Measurements from ENCODE around the gene GBP5. TPM values are rescaled to one million over a fixed set of nuclear protein-coding genes. Genes with fewer than 3 reads are reported as not detected.
"Not testable (repeated sequence)": the region's sequence is repeated elsewhere in the genome, so short reads cannot be mapped to it uniquely, and the experiment has no call there.

Gene GBP5, protein sequence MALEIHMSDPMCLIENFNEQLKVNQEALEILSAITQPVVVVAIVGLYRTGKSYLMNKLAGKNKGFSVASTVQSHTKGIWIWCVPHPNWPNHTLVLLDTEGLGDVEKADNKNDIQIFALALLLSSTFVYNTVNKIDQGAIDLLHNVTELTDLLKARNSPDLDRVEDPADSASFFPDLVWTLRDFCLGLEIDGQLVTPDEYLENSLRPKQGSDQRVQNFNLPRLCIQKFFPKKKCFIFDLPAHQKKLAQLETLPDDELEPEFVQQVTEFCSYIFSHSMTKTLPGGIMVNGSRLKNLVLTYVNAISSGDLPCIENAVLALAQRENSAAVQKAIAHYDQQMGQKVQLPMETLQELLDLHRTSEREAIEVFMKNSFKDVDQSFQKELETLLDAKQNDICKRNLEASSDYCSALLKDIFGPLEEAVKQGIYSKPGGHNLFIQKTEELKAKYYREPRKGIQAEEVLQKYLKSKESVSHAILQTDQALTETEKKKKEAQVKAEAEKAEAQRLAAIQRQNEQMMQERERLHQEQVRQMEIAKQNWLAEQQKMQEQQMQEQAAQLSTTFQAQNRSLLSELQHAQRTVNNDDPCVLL
- total RNA-seq: 100 to 1,000 TPM; 279 to 362 TPM

DNA sequence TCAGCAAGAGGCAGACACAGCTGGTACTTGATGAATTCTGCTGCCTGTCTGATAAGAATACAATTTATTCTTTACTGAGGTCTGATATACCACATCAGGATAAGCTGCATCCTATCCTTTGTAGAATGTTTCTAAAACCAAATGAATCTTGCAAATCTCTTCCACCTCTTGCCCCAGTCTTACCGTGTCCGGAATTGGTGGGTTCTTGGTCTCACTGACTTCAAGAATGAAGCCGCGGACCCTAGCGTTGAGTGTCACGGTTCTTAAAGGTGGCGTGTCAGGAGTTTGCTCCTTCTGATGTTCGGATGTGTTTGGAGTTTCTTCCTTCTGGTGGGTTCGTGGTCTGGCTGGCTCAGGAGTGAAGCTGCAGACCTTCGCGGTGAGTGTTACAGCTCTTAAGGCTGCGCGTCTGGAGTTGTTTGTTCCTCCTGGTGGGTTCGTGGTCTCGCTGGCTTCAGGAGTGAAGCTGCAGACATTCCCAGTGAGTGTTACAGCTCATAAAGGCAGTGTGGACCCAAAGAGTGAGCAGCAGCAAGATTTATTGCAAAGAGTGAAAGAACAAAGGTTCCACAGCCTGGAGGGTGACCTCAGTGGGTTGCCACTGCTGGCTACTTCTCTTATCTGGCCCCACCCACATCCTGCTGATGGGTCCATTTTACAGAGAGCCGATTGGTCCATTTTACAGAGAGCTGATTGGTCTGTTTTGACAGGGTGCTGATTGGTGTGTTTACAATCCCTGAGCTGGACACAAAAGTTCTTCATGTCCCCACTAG lies at the start of gene GBP5:
Gene GBP5, minus strand, starts transcription at position 592 of the 773 bp plus-strand sequence. CDS start 3,305 bp downstream, outside the sequence.
- ATAC-seq (peak; percentile 81), DNase-seq (peak; percentile 92)
- Mint-ChIP-seq H3K36me3 (peaks cover 53% of the 10 kb centered on the region), H3K27ac (peak within 1 kb of the TSS; percentile 95), H3K4me3 (peak within 1 kb of the TSS; percentile 98), H3K4me1 (peaks cover 64% of the 10 kb centered on the region)
- not testable (repeated sequence) for H3K9me3 Mint-ChIP-seq (ENCODE audit: low read depth); H3K27me3 Mint-ChIP-seq
- CTCF ChIA-PET: interaction anchor here (0.8 to 8.9 kb wide), 13 partner anchors 9 to 287 kb away, joined by 3 to 97 read pairs (median 3); partner anchors contain the start of genes GBP4 and GBP6

GRCh38 chr1:89322402-89322801 lies 49.7 kb upstream of the GBP5 start:
- Mint-ChIP-seq H3K9me3 (ENCODE audit: low read depth) (peaks cover 33% of the 10 kb centered on the region), H3K27ac (no peak overlapping the region), H3K36me3 (peaks cover 59% of the 10 kb centered on the region), H3K27me3 (no peaks in the 10 kb centered on the region), H3K4me3 (no peak overlapping the region), H3K4me1 (no peaks in the 10 kb centered on the region)
- ATAC-seq: no peak
- DNase-seq: no peak
- CTCF ChIA-PET: no interaction called here

- H3K4me1 Mint-ChIP-seq: peaks cover 39% of the 10 kb centered on the region
- ATAC-seq (no peak), DNase-seq (no peak)
- peaks cover 66% of the 10 kb centered on the region for H3K36me3 Mint-ChIP-seq
- H3K27me3 Mint-ChIP-seq: no peaks in the 10 kb centered on the region
- CTCF ChIA-PET: no interaction called here
- no peak overlapping the region for H3K4me3 Mint-ChIP-seq
- H3K9me3 Mint-ChIP-seq (ENCODE audit: low read depth): peaks cover 27% of the 10 kb centered on the region
- no peak overlapping the region for H3K27ac Mint-ChIP-seq
Measured at GRCh38 chr1:89312572-89312971, 39.9 kb upstream of the GBP5 start.

- Mint-ChIP-seq H3K27me3 (no peaks in the 10 kb centered on the region), H3K4me3 (no peak overlapping the region), H3K9me3 (ENCODE audit: low read depth) (peaks cover 21% of the 10 kb centered on the region), H3K4me1 (peaks cover 39% of the 10 kb centered on the region), H3K27ac (peak overlapping the region; percentile 99), H3K36me3 (peaks cover 65% of the 10 kb centered on the region)
- ATAC-seq (no peak), DNase-seq (no peak)
- CTCF ChIA-PET: interaction anchor here (0.7 to 4.1 kb wide), 3 partner anchors 16 to 47 kb away, joined by 3 to 24 read pairs (median 16); no protein-coding TSS in a partner anchor
Measured at GRCh38 chr1:89311757-89312156, 39.1 kb upstream of the GBP5 start.

DNA sequence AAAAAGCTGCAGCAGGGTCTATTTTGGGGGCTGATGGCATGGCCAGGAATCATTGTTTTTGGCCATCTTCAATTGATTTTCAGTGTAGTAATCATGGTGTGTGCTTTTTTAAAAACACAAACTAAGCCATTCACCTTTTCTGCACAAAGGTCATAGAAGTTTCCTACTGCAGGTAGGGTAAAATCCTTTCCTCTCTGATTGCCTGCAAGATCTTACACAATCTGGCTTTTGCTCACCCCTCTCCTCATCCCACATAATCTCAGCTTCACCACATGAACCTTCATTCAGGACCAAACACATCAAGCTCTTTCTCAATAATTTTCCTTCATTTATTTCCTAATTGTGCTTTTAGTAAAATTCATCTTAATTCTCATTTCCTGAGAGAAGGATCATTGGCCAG lies 38.3 kb upstream of the GBP5 start:
- ATAC-seq (peak; percentile 18), DNase-seq (no peak)
- peak overlapping the region; percentile 11 for H3K4me3 Mint-ChIP-seq
- peaks cover 20% of the 10 kb centered on the region for H3K9me3 Mint-ChIP-seq (ENCODE audit: low read depth)
- CTCF ChIA-PET: interaction anchor here (1.0 to 4.1 kb wide), 8 partner anchors 11 to 113 kb away, joined by 3 to 24 read pairs (median 7); no protein-coding TSS in a partner anchor
- H3K4me1 Mint-ChIP-seq: peaks cover 42% of the 10 kb centered on the region
- H3K27me3 Mint-ChIP-seq: no peaks in the 10 kb centered on the region
- H3K36me3 Mint-ChIP-seq: peaks cover 59% of the 10 kb centered on the region
- H3K27ac Mint-ChIP-seq: peak overlapping the region; percentile 99

DNA sequence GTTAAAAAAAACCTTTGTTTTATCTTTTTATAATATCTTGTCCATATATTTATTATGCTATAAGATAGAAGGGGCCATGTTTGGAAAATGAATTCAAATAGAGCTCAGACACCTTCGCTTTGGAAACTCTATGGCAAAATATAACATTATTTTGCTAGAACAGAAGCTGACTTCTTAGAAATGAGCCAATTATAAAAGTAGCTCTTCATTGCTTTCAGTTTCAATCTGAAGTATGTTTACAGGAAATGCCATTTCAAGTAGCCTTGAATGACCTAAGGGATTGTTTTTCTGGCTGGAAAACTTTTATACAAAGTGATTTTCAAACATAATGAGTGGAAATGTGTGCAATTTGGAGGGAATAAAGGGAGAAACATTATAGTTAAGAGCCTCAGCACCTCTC lies 37.8 kb upstream of the GBP5 start:
- Mint-ChIP-seq H3K27me3 (no peaks in the 10 kb centered on the region), H3K4me3 (peak overlapping the region; percentile 42), H3K9me3 (ENCODE audit: low read depth) (peaks cover 20% of the 10 kb centered on the region), H3K36me3 (peaks cover 59% of the 10 kb centered on the region), H3K27ac (peak overlapping the region; percentile 99), H3K4me1 (peaks cover 43% of the 10 kb centered on the region)
- DNase-seq (no peak), ATAC-seq (peak; percentile 88)
- CTCF ChIA-PET: interaction anchor here (1.0 to 4.1 kb wide), 8 partner anchors 11 to 113 kb away, joined by 3 to 24 read pairs (median 7); no protein-coding TSS in a partner anchor

DNA sequence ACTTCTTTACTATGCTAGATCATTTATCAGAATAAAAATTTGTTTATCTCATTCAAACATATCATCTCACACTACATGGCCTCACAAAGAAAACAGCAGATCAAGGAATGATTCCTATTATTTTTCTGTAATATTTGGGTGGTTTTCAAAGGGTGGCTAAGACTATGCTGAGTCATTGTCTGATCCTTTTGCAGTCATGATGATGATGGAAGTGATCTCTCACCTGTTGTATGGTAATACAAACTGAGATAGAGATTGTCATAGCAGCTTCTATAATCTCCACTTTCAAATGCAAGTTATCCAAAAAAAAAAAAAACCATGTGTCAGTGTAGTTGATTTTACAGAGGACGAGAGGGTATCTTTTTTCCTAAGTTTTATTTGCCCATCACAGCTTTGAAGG lies 37.2 kb upstream of the GBP5 start:
- Mint-ChIP-seq H3K9me3 (ENCODE audit: low read depth) (peaks cover 18% of the 10 kb centered on the region), H3K4me1 (peaks cover 43% of the 10 kb centered on the region), H3K4me3 (no peak overlapping the region), H3K27ac (peak overlapping the region; percentile 99), H3K36me3 (peaks cover 58% of the 10 kb centered on the region), H3K27me3 (no peaks in the 10 kb centered on the region)
- DNase-seq (no peak), ATAC-seq (peak; percentile 35)
- CTCF ChIA-PET: interaction anchor here (1.0 to 4.1 kb wide), 8 partner anchors 10 to 112 kb away, joined by 3 to 24 read pairs (median 7); no protein-coding TSS in a partner anchor

DNA sequence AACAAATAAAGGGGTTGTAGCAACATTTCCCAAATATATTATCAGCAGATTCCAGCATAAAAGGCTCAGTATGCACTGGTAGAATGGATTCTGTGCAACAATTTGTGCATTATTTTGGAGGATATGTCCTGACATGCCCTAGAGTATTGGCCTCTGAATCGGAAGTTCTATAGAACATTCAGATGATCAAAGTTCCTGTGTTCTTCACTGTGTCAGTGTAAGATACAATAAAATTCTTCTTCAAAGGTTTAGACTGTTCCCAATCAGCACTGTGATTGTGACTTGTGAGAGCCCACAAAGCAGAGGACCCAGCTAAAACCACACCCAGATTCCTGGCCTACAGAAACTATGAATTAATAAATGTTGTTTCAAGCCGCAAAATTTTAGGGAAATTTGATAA lies 33.6 kb upstream of the GBP5 start:
- Mint-ChIP-seq H3K27me3 (no peaks in the 10 kb centered on the region), H3K9me3 (ENCODE audit: low read depth) (peaks cover 7% of the 10 kb centered on the region), H3K27ac (no peak overlapping the region), H3K4me3 (no peak overlapping the region), H3K4me1 (peaks cover 36% of the 10 kb centered on the region), H3K36me3 (peaks cover 44% of the 10 kb centered on the region)
- CTCF ChIA-PET: interaction anchor here (1.1 kb wide), 1 partner anchor 10 kb away, joined by 3 read pairs; no protein-coding TSS in a partner anchor
- DNase-seq (no peak), ATAC-seq (no peak)

- DNase-seq: no peak
- H3K36me3 Mint-ChIP-seq: peaks cover 43% of the 10 kb centered on the region
- no peak for ATAC-seq
- H3K27ac Mint-ChIP-seq: no peak overlapping the region
- peaks cover 9% of the 10 kb centered on the region for H3K9me3 Mint-ChIP-seq (ENCODE audit: low read depth)
- H3K4me3 Mint-ChIP-seq: no peak overlapping the region
- H3K27me3 Mint-ChIP-seq: no peaks in the 10 kb centered on the region
- peaks cover 30% of the 10 kb centered on the region for H3K4me1 Mint-ChIP-seq
- CTCF ChIA-PET: interaction anchor here (1.1 kb wide), 1 partner anchor 11 kb away, joined by 3 read pairs; no protein-coding TSS in a partner anchor
Measured at GRCh38 chr1:89305493-89305892, 32.8 kb upstream of the GBP5 start.

- H3K27ac Mint-ChIP-seq: no peak overlapping the region
- H3K36me3 Mint-ChIP-seq: peaks cover 37% of the 10 kb centered on the region
- H3K9me3 Mint-ChIP-seq (ENCODE audit: low read depth): peaks cover 9% of the 10 kb centered on the region
- ATAC-seq (no peak), DNase-seq (no peak)
- no peak overlapping the region for H3K4me3 Mint-ChIP-seq
- no peaks in the 10 kb centered on the region for H3K27me3 Mint-ChIP-seq
- H3K4me1 Mint-ChIP-seq: peaks cover 29% of the 10 kb centered on the region
- CTCF ChIA-PET: interaction anchor here (1.1 kb wide), 1 partner anchor 12 kb away, joined by 3 read pairs; no protein-coding TSS in a partner anchor
Measured at GRCh38 chr1:89304572-89305230, 32.0 kb upstream of the GBP5 start.

DNA sequence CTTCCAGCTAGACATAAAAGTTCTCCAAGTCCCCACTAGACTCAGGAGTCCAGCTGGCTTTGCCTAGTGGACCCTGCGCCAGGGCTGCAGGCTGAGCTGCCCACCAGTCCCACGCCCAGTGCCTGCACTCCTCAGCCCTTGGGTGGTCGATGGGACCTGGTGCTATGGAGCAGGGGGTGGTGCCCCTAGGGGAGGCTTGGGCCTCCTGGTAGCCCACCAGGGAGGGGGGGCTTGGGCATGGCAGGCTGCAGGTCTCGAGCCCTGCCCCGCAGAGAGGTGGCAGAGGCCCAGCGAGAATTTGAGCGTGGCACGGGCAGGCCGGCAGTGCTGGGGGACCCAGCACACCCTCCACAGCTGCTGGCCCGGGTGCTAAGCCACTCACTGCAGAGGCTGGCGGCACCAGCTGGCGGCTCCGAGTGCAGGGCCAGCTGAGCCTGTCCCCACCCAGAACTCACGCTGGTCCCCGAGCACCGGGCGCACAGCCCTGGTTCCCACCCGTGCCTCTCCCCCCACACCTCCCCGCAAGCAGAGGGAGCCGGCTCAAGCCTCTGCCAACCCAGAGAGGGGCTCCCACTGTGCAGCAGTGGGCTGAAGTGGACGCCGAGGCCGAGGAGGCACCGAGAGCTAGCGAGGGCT lies 30.2 kb upstream of the GBP5 start:
- CTCF ChIA-PET: interaction anchor here (0.6 to 1.6 kb wide), 2 partner anchors 8 to 55 kb away, joined by 3 read pairs; no protein-coding TSS in a partner anchor
- Mint-ChIP-seq H3K36me3 (peaks cover 26% of the 10 kb centered on the region), H3K27me3 (no peaks in the 10 kb centered on the region), H3K4me3 (no peak overlapping the region), H3K27ac (no peak overlapping the region), H3K4me1 (peaks cover 34% of the 10 kb centered on the region), H3K9me3 (ENCODE audit: low read depth) (peaks cover 2% of the 10 kb centered on the region)
- ATAC-seq (no peak), DNase-seq (no peak)
